Measurements from ENCODE around the gene ANP32A.

DNA sequence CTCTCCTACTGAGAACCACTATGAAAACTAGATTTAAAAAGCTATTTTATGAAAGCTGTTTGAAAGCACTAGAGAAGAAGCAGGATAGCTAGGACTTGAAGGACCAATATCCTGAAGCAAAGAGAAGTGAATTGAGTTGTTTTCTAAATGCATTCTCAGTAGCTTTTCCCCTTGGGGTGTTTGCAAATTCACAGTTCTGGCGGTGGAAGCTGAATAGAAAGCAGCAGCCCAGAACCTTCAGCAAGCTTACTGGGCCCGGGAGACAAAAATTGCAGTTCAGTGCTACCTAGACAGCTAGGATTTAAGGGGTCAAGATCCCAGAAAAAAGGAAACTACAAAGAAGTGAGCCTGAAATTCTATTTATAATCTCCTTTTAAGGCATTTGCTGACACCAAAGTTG is 31.3 kb upstream of the ANP32A start:
- TF ChIP-seq, protein P1, sequence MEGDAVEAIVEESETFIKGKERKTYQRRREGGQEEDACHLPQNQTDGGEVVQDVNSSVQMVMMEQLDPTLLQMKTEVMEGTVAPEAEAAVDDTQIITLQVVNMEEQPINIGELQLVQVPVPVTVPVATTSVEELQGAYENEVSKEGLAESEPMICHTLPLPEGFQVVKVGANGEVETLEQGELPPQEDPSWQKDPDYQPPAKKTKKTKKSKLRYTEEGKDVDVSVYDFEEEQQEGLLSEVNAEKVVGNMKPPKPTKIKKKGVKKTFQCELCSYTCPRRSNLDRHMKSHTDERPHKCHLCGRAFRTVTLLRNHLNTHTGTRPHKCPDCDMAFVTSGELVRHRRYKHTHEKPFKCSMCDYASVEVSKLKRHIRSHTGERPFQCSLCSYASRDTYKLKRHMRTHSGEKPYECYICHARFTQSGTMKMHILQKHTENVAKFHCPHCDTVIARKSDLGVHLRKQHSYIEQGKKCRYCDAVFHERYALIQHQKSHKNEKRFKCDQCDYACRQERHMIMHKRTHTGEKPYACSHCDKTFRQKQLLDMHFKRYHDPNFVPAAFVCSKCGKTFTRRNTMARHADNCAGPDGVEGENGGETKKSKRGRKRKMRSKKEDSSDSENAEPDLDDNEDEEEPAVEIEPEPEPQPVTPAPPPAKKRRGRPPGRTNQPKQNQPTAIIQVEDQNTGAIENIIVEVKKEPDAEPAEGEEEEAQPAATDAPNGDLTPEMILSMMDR (IDR thresholded peaks at IDR 0.05; ENCODE audit: borderline replicate concordance, extremely low read depth, low read length, poor library complexity, severe bottlenecking) = no peak
- no peak for TF ChIP-seq EZH2 (IDR thresholded peaks at IDR 0.05; ENCODE audit: borderline replicate concordance, low read depth, low read length, severe bottlenecking)

Data from DND-41 (cell line).